RKO (cell line): ENCODE measurements around the gene PPM1J.

ENCODE experiments used
- DNase-seq: peaks from one replicate; pipeline ENCODE4 v3.0.0-alpha.2; 2016; ENCODE audit warnings: low spot score

The PPM1J gene

GRCh38 chr1:112704391-112704933 lies 10.7 kb downstream of the PPM1J start:
- DNase-seq, result no peak

- DNase-seq, result no peak
These were observed 11.4 kb downstream of the PPM1J start for GRCh38 chr1:112703706-112704105.

GRCh38 chr1:112702420-112703261 lies 12.5 kb downstream of the PPM1J start:
- DNase-seq, result no peak

GRCh38 chr1:112702067-112702395 lies 13.1 kb downstream of the PPM1J start:
- DNase-seq, result no peak

- DNase-seq, result no peak
These were observed 13.7 kb downstream of the PPM1J start for GRCh38 chr1:112701227-112702066.

GRCh38 chr1:112700290-112701226 lies 14.6 kb downstream of the PPM1J start:
- peak; percentile 78 for DNase-seq

- no peak for DNase-seq
These were observed 15.5 kb downstream of the PPM1J start for GRCh38 chr1:112699425-112700144.

- no peak for DNase-seq
These were observed 16.5 kb downstream of the PPM1J start for GRCh38 chr1:112698366-112699310.

GRCh38 chr1:112697781-112698201 lies 17.3 kb downstream of the PPM1J start:
- no peak for DNase-seq

GRCh38 chr1:112696578-112697314 lies 18.4 kb downstream of the PPM1J start:
- no peak for DNase-seq

GRCh38 chr1:112695276-112695675 lies 19.9 kb downstream of the PPM1J start:
- no peak for DNase-seq

GRCh38 chr1:112694363-112694929 lies 20.7 kb downstream of the PPM1J start:
- no peak for DNase-seq

GRCh38 chr1:112693821-112694220 lies 21.3 kb downstream of the PPM1J start:
- DNase-seq, result no peak

GRCh38 chr1:112692681-112693080 lies 22.5 kb downstream of the PPM1J start:
- DNase-seq, result no peak

- no peak for DNase-seq
These were observed 25.3 kb downstream of the PPM1J start for GRCh38 chr1:112689842-112690237.

GRCh38 chr1:112689196-112689841 lies 25.8 kb downstream of the PPM1J start:
- no peak for DNase-seq

GRCh38 chr1:112688781-112689193 lies 26.3 kb downstream of the PPM1J start:
- DNase-seq, result no peak

- no peak for DNase-seq
These were observed 27.2 kb downstream of the PPM1J start for GRCh38 chr1:112687785-112688496.
